Measurements from ENCODE around the gene PCDHB14. TPM values are rescaled to one million over a fixed set of nuclear protein-coding genes. Genes with fewer than 3 reads are reported as not detected.

PCDHB14 gene
- total and polyA plus RNA-seq, 4 experiments from 2014 or later: 0.14 to 0.15 TPM; not detected in 2

GRCh38 chr5:141250576-141250975 lies 27.4 kb downstream of the PCDHB14 start:
- H3K27me3 Mint-ChIP-seq: peaks cover 0 to 1% of the 10 kb centered on the region in 2 donors
- no peak overlapping the region for H3K27ac Mint-ChIP-seq
- H3K4me1 ChIP-seq (ENCODE audit: insufficient read depth, low read length): no peaks in the 10 kb centered on the region
- peaks cover 4 to 42% of the 10 kb centered on the region in 2 donors for H3K9me3 ChIP-seq (ENCODE audit: control insufficient read depth in 1 of 2, low read length in 2 of 2)
- H3K27ac ChIP-seq (ENCODE audit: low read depth, low read length): no peak overlapping the region
- no peaks in the 10 kb centered on the region for H3K36me3 ChIP-seq (ENCODE audit: insufficient read depth, low read length)
- DNase-seq: no peak
- peaks cover 4 to 93% (median 85%) of the 10 kb centered on the region in 8 donors for H3K9me3 Mint-ChIP-seq
- no peaks in the 10 kb centered on the region for H3K4me1 Mint-ChIP-seq
- H3K4me3 Mint-ChIP-seq: no peak overlapping the region
- no peak overlapping the region for H3K4me3 ChIP-seq (ENCODE audit: low read length in 2 of 2)
- ChIA-PET CTCF (ENCODE audit: partially characterized antibody) (no interaction called here), POLR2A (ENCODE audit: partially characterized antibody) (no interaction called here)
- no peaks in the 10 kb centered on the region for H3K27me3 ChIP-seq (ENCODE audit: insufficient read depth, low read length)
- peaks cover 14 to 19% of the 10 kb centered on the region in 2 donors for H3K36me3 Mint-ChIP-seq
- intact Hi-C loops (cut with micrococcal nuclease): no loop called here

- ChIA-PET CTCF (ENCODE audit: partially characterized antibody) (no interaction called here), POLR2A (ENCODE audit: partially characterized antibody) (no interaction called here)
- Histone ChIP-seq H3K4me3 (ENCODE audit: low read length in 2 of 2) (no peak overlapping the region), H3K27ac (ENCODE audit: low read depth, low read length) (no peak overlapping the region), H3K9me3 (ENCODE audit: control insufficient read depth in 1 of 2, low read length in 2 of 2) (peaks cover 9 to 49% of the 10 kb centered on the region in 2 donors), H3K36me3 (ENCODE audit: insufficient read depth, low read length) (no peaks in the 10 kb centered on the region), H3K27me3 (ENCODE audit: insufficient read depth, low read length) (no peaks in the 10 kb centered on the region), H3K4me1 (ENCODE audit: insufficient read depth, low read length) (no peaks in the 10 kb centered on the region)
- no peak for DNase-seq
- H3K36me3 Mint-ChIP-seq: peaks cover 27 to 29% of the 10 kb centered on the region in 2 donors
- peaks cover 0 to 95% (median 92%) of the 10 kb centered on the region in 8 donors for H3K9me3 Mint-ChIP-seq
- H3K27ac Mint-ChIP-seq: no peak overlapping the region
- no peaks in the 10 kb centered on the region for H3K27me3 Mint-ChIP-seq
- no peaks in the 10 kb centered on the region for H3K4me1 Mint-ChIP-seq
- intact Hi-C loops (cut with micrococcal nuclease): no loop called here
- no peak overlapping the region for H3K4me3 Mint-ChIP-seq
Observed at GRCh38 chr5:141258464-141258863, 35.3 kb downstream of the PCDHB14 start.

- Histone ChIP-seq H3K36me3 (ENCODE audit: insufficient read depth, low read length) (no peaks in the 10 kb centered on the region), H3K4me3 (ENCODE audit: low read length in 2 of 2) (no peak overlapping the region), H3K4me1 (ENCODE audit: insufficient read depth, low read length) (no peaks in the 10 kb centered on the region), H3K9me3 (ENCODE audit: control insufficient read depth in 1 of 2, low read length in 2 of 2) (peaks cover 9 to 47% of the 10 kb centered on the region in 2 donors), H3K27ac (ENCODE audit: low read depth, low read length) (no peak overlapping the region), H3K27me3 (ENCODE audit: insufficient read depth, low read length) (no peaks in the 10 kb centered on the region)
- Mint-ChIP-seq H3K4me3 (no peak overlapping the region), H3K27me3 (no peaks in the 10 kb centered on the region), H3K36me3 (peaks cover 29 to 31% of the 10 kb centered on the region in 2 donors), H3K9me3 (peaks cover 0 to 95% (median 92%) of the 10 kb centered on the region in 8 donors), H3K4me1 (no peaks in the 10 kb centered on the region), H3K27ac (no peak overlapping the region)
- no peak for DNase-seq
- intact Hi-C loops (cut with micrococcal nuclease): no loop called here
- ChIA-PET CTCF (ENCODE audit: partially characterized antibody) (no interaction called here), POLR2A (ENCODE audit: partially characterized antibody) (no interaction called here)
Observed at GRCh38 chr5:141258948-141259347, 35.8 kb downstream of the PCDHB14 start.

GRCh38 chr5:141260458-141261237 lies 37.5 kb downstream of the PCDHB14 start:
- peaks cover 0 to 95% (median 90%) of the 10 kb centered on the region in 8 donors for H3K9me3 Mint-ChIP-seq
- H3K36me3 Mint-ChIP-seq: peaks cover 32 to 34% of the 10 kb centered on the region in 2 donors
- Histone ChIP-seq H3K27me3 (ENCODE audit: insufficient read depth, low read length) (no peaks in the 10 kb centered on the region), H3K27ac (ENCODE audit: low read depth, low read length) (no peak overlapping the region), H3K36me3 (ENCODE audit: insufficient read depth, low read length) (no peaks in the 10 kb centered on the region), H3K4me3 (ENCODE audit: low read length in 2 of 2) (no peak overlapping the region), H3K4me1 (ENCODE audit: insufficient read depth, low read length) (no peaks in the 10 kb centered on the region), H3K9me3 (ENCODE audit: control insufficient read depth in 1 of 2, low read length in 2 of 2) (peaks cover 6 to 55% of the 10 kb centered on the region in 2 donors)
- intact Hi-C loops (cut with micrococcal nuclease): no loop called here
- DNase-seq: no peak
- H3K4me3 Mint-ChIP-seq: no peak overlapping the region
- H3K27ac Mint-ChIP-seq: no peak overlapping the region
- ChIA-PET POLR2A (ENCODE audit: partially characterized antibody) (no interaction called here), CTCF (ENCODE audit: partially characterized antibody) (no interaction called here)
- no peaks in the 10 kb centered on the region for H3K27me3 Mint-ChIP-seq
- H3K4me1 Mint-ChIP-seq: no peaks in the 10 kb centered on the region

- peaks cover 35 to 39% of the 10 kb centered on the region in 2 donors for H3K36me3 Mint-ChIP-seq
- H3K9me3 ChIP-seq (ENCODE audit: control insufficient read depth in 1 of 2, low read length in 2 of 2): peaks cover 5 to 60% of the 10 kb centered on the region in 2 donors
- intact Hi-C loops (cut with micrococcal nuclease): no loop called here
- H3K4me3 ChIP-seq (ENCODE audit: low read length in 2 of 2): no peak overlapping the region
- no peak overlapping the region for H3K4me3 Mint-ChIP-seq
- H3K4me1 Mint-ChIP-seq: no peaks in the 10 kb centered on the region
- H3K27me3 Mint-ChIP-seq: no peaks in the 10 kb centered on the region
- POLR2A ChIA-PET (ENCODE audit: partially characterized antibody): no interaction called here
- no peak overlapping the region for H3K27ac Mint-ChIP-seq
- no peaks in the 10 kb centered on the region for H3K27me3 ChIP-seq (ENCODE audit: insufficient read depth, low read length)
- H3K4me1 ChIP-seq (ENCODE audit: insufficient read depth, low read length): no peaks in the 10 kb centered on the region
- CTCF ChIA-PET (ENCODE audit: partially characterized antibody): no interaction called here
- no peaks in the 10 kb centered on the region for H3K36me3 ChIP-seq (ENCODE audit: insufficient read depth, low read length)
- H3K9me3 Mint-ChIP-seq: peaks cover 0 to 95% (median 90%) of the 10 kb centered on the region in 8 donors
- H3K27ac ChIP-seq (ENCODE audit: low read depth, low read length): no peak overlapping the region
- DNase-seq: no peak
Observed at GRCh38 chr5:141261238-141261546, 38.0 kb downstream of the PCDHB14 start.

GRCh38 chr5:141269195-141269594 lies 46.1 kb downstream of the PCDHB14 start:
- Histone ChIP-seq H3K4me3 (ENCODE audit: low read length in 2 of 2) (no peak overlapping the region), H3K27me3 (ENCODE audit: insufficient read depth, low read length) (no peaks in the 10 kb centered on the region), H3K36me3 (ENCODE audit: insufficient read depth, low read length) (no peaks in the 10 kb centered on the region), H3K4me1 (ENCODE audit: insufficient read depth, low read length) (no peaks in the 10 kb centered on the region), H3K27ac (ENCODE audit: low read depth, low read length) (no peak overlapping the region), H3K9me3 (ENCODE audit: control insufficient read depth in 1 of 2, low read length in 2 of 2) (peaks cover 5 to 58% of the 10 kb centered on the region in 2 donors)
- Mint-ChIP-seq H3K9me3 (peaks cover 2 to 98% (median 86%) of the 10 kb centered on the region in 8 donors), H3K27ac (no peak overlapping the region), H3K4me1 (no peaks in the 10 kb centered on the region), H3K4me3 (no peak overlapping the region), H3K36me3 (peaks cover 31 to 44% of the 10 kb centered on the region in 2 donors), H3K27me3 (no peaks in the 10 kb centered on the region)
- ChIA-PET CTCF (ENCODE audit: partially characterized antibody) (no interaction called here), POLR2A (ENCODE audit: partially characterized antibody) (no interaction called here)
- no peak for DNase-seq
- intact Hi-C loops (cut with micrococcal nuclease): no loop called here

- Histone ChIP-seq H3K27me3 (ENCODE audit: insufficient read depth, low read length) (no peaks in the 10 kb centered on the region), H3K4me3 (ENCODE audit: low read length in 2 of 2) (no peak overlapping the region), H3K4me1 (ENCODE audit: insufficient read depth, low read length) (no peaks in the 10 kb centered on the region), H3K27ac (ENCODE audit: low read depth, low read length) (no peak overlapping the region), H3K9me3 (ENCODE audit: control insufficient read depth in 1 of 2, low read length in 2 of 2) (peaks cover 0 to 36% of the 10 kb centered on the region in 2 donors), H3K36me3 (ENCODE audit: insufficient read depth, low read length) (no peaks in the 10 kb centered on the region)
- ChIA-PET CTCF (ENCODE audit: partially characterized antibody) (no interaction called here), POLR2A (ENCODE audit: partially characterized antibody) (no interaction called here)
- H3K36me3 Mint-ChIP-seq: peaks cover 25 to 32% of the 10 kb centered on the region in 2 donors
- no peaks in the 10 kb centered on the region for H3K27me3 Mint-ChIP-seq
- no peak overlapping the region for H3K27ac Mint-ChIP-seq
- H3K9me3 Mint-ChIP-seq: peaks cover 2 to 95% (median 85%) of the 10 kb centered on the region in 8 donors
- no peaks in the 10 kb centered on the region for H3K4me1 Mint-ChIP-seq
- peak overlapping the region in 1 of 8 donors; percentile 21 for H3K4me3 Mint-ChIP-seq
- intact Hi-C loops (cut with micrococcal nuclease): no loop called here
- no peak for DNase-seq
Observed at GRCh38 chr5:141272906-141273305, 49.8 kb downstream of the PCDHB14 start.
